ENCODE data around the gene CNGA4. TPM values are rescaled to one million over a fixed set of nuclear protein-coding genes. Genes with fewer than 3 reads are reported as not detected.

The CNGA4 gene
- total and polyA plus RNA-seq, 2 of the 13 experiments (the other 11 are each of a cell fraction or from before 2014, with no cell fraction given), result 0.03 TPM; not detected in 1

- TF ChIP-seq ZNF569 (CRISPR knock-in tag; IDR thresholded peaks at IDR 0.05; ENCODE audit: borderline replicate concordance) (no peak), BRCA1 (CRISPR knock-in tag; IDR thresholded peaks at IDR 0.05) (no peak), MXD1 (CRISPR knock-in tag; IDR thresholded peaks at IDR 0.05) (no peak), ZNF773 (CRISPR knock-in tag; IDR thresholded peaks at IDR 0.05; ENCODE audit: borderline replicate concordance) (no peak), MLXIP (CRISPR knock-in tag; IDR thresholded peaks at IDR 0.05; ENCODE audit: borderline replicate concordance) (no peak), ZNF816 (CRISPR knock-in tag; IDR thresholded peaks at IDR 0.05; ENCODE audit: borderline replicate concordance) (no peak), ZBTB34 (CRISPR knock-in tag; IDR thresholded peaks at IDR 0.05) (no peak), AHR (CRISPR knock-in tag; IDR thresholded peaks at IDR 0.05) (no peak)
Measured at GRCh38 chr11:6223854-6224253, 15.0 kb upstream of the CNGA4 start (continued).

GRCh38 chr11:6224421-6224820, 14.5 kb upstream of the CNGA4 start:
- no peak overlapping the region for H3K4me3 ChIP-seq (replicated peaks in 1 of 3; ENCODE audit: insufficient read depth in 1 of 3, low read depth in 2 of 3, low read length in 3 of 3)
- H3K27me3 ChIP-seq (ENCODE audit: control insufficient read depth in 1 of 2, insufficient read depth in 2 of 2, low read length in 2 of 2), result no peaks in the 10 kb centered on the region
- TF ChIP-seq ZIK1 (CRISPR knock-in tag; IDR thresholded peaks at IDR 0.05; ENCODE audit: borderline replicate concordance, low read depth) (no peak), NKX3-1 (CRISPR knock-in tag; IDR thresholded peaks at IDR 0.05) (no peak), ZNF619 (CRISPR knock-in tag; IDR thresholded peaks at IDR 0.05) (no peak), SP140L (CRISPR knock-in tag; IDR thresholded peaks at IDR 0.05; ENCODE audit: borderline replicate concordance) (no peak), ZNF577 (CRISPR knock-in tag; IDR thresholded peaks at IDR 0.05; ENCODE audit: borderline replicate concordance, low read depth) (no peak), TBX3 (IDR thresholded peaks at IDR 0.05; ENCODE audit: borderline replicate concordance) (no peak), TEAD2 (CRISPR knock-in tag; IDR thresholded peaks at IDR 0.05) (no peak), ZNF205 (CRISPR knock-in tag; IDR thresholded peaks at IDR 0.05) (no peak)
- FAIRE-seq (no peak), ATAC-seq (no peak), DNase-seq (ENCODE audit: low spot score) (no peak)
- H4K20me1 ChIP-seq (ENCODE audit: insufficient read depth, low read length), result no peaks in the 10 kb centered on the region
- no peak overlapping the region for H3K4me2 ChIP-seq (ENCODE audit: low read depth, low read length)
- peaks cover 10 to 42% of the 10 kb centered on the region in 2 experiments for H3K36me3 ChIP-seq (replicated peaks in 1 of 2; ENCODE audit: control insufficient read depth in 1 of 2, insufficient read depth in 2 of 2, low read length in 2 of 2)
- no peak overlapping the region for H3K9ac ChIP-seq (ENCODE audit: insufficient read depth, low read depth, low read length)
- BruUV-seq (replicated peaks), result no TSS peak
- POLR2A ChIA-PET, result no interaction called here
- WGBS (ENCODE audit: low lambda C conversion rate), result 95% methylated on average over 3 of the region's 3 CpGs
- H2AFZ ChIP-seq (ENCODE audit: low read length), result no peak overlapping the region
- H3K79me2 ChIP-seq (ENCODE audit: insufficient read depth, low read length), result peaks cover 17% of the 10 kb centered on the region
- no peak overlapping the region for H3K27ac ChIP-seq (ENCODE audit: extremely low read length, insufficient read depth, low read length)
- H3K4me1 ChIP-seq (ENCODE audit: insufficient read depth, low read length), result peaks cover 5% of the 10 kb centered on the region
- intact Hi-C loops (cut with micrococcal nuclease; ENCODE audit: unreplicated experiment), result no loop called here
- H3K9me3 ChIP-seq (ENCODE audit: low read length), result no peaks in the 10 kb centered on the region
- in situ Hi-C loops (cut with HindIII; ENCODE audit: extremely low pct_ligation_motif_present, low pct_unique_long_range_greater_than_20kb), result no loop called here
- CTCF ChIA-PET (ENCODE audit: low intra/inter-chr PET ratio, low total read pairs), result no interaction called here
